ENCODE measurements around the gene ABLIM1.
A peak's percentile ranks its signal among the peaks of the same experiment; 100 is the strongest.

The ABLIM1 gene

DNA sequence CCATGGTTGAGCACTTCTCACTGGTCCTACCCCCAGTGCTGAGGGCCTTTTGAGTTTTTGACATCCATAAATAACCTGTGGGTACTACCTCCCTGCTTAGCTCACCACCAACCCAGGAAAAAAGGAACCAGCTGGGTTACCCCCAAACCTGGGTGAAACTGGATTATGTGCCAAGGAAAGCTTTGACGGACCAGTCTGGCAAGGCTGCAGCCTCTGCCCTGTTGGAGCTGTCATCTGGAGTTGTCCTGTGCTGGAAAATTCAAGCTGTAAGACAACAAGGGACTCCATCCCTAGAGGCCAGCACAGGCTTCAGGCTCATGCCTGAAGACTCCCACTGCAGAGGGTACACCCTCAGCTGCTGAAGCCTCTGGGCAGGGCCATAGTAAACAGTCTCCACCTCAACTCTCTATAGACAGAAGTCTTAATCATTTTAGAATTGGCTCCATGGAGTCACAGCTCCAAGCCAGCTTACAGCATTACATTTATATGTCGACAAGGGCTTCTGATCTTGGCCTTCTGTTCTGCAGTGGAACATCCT, 138.2 kb downstream of the ABLIM1 start:
- Histone ChIP-seq H3K36me3 (no peaks in the 10 kb centered on the region), H3K4me3 (no peak overlapping the region), H3K9me3 (no peaks in the 10 kb centered on the region), H3K27me3 (no peaks in the 10 kb centered on the region), H3K4me1 (peaks cover 0 to 33% (median 6%) of the 10 kb centered on the region in 4 donors), H3K27ac (peak overlapping the region; percentile 11 to 13)
- TF ChIP-seq, protein P1, sequence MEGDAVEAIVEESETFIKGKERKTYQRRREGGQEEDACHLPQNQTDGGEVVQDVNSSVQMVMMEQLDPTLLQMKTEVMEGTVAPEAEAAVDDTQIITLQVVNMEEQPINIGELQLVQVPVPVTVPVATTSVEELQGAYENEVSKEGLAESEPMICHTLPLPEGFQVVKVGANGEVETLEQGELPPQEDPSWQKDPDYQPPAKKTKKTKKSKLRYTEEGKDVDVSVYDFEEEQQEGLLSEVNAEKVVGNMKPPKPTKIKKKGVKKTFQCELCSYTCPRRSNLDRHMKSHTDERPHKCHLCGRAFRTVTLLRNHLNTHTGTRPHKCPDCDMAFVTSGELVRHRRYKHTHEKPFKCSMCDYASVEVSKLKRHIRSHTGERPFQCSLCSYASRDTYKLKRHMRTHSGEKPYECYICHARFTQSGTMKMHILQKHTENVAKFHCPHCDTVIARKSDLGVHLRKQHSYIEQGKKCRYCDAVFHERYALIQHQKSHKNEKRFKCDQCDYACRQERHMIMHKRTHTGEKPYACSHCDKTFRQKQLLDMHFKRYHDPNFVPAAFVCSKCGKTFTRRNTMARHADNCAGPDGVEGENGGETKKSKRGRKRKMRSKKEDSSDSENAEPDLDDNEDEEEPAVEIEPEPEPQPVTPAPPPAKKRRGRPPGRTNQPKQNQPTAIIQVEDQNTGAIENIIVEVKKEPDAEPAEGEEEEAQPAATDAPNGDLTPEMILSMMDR (IDR thresholded peaks at IDR 0.05), result no peak
- intact Hi-C loops (cut with DNase I; ENCODE audit: low total_unique reads), result no loop called here
- no peak for DNase-seq

DNA sequence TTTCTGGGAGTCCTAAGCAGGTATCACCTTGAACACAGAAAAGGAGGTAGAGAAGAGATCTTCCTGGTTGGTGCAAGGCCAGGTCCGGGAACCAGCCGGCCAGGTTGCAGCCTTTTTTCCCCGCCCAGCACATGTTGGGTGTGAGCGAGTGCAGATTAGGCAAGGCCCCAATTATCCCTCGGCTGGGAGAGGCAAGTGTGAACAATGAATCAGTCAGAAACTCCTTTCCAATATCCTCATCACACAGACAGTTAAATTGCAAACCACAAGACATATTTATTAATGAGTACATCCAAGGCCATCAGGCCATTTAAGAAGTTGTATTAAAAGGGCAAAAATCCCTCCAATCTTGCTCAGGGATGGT, 138.8 kb downstream of the ABLIM1 start:
- TF ChIP-seq, protein P1 (IDR thresholded peaks at IDR 0.05), result no peak
- Histone ChIP-seq H3K27me3 (no peaks in the 10 kb centered on the region), H3K36me3 (no peaks in the 10 kb centered on the region), H3K4me1 (peaks cover 0 to 29% (median 6%) of the 10 kb centered on the region in 4 donors), H3K27ac (no peak overlapping the region), H3K9me3 (no peaks in the 10 kb centered on the region), H3K4me3 (no peak overlapping the region)
- DNase-seq, result peak in 1 of 2 donors; percentile 55
- intact Hi-C loops (cut with DNase I; ENCODE audit: low total_unique reads), result no loop called here

- Histone ChIP-seq H3K36me3 (no peaks in the 10 kb centered on the region), H3K4me1 (peaks cover 0 to 29% (median 6%) of the 10 kb centered on the region in 4 donors), H3K27me3 (no peaks in the 10 kb centered on the region), H3K9me3 (no peaks in the 10 kb centered on the region), H3K4me3 (no peak overlapping the region), H3K27ac (no peak overlapping the region)
- intact Hi-C loops (cut with DNase I; ENCODE audit: low total_unique reads), result no loop called here
- TF ChIP-seq, protein P1 (IDR thresholded peaks at IDR 0.05), result no peak
- no peak for DNase-seq
Measured at GRCh38 chr10:114518401-114519305, 139.4 kb downstream of the ABLIM1 start.

DNA sequence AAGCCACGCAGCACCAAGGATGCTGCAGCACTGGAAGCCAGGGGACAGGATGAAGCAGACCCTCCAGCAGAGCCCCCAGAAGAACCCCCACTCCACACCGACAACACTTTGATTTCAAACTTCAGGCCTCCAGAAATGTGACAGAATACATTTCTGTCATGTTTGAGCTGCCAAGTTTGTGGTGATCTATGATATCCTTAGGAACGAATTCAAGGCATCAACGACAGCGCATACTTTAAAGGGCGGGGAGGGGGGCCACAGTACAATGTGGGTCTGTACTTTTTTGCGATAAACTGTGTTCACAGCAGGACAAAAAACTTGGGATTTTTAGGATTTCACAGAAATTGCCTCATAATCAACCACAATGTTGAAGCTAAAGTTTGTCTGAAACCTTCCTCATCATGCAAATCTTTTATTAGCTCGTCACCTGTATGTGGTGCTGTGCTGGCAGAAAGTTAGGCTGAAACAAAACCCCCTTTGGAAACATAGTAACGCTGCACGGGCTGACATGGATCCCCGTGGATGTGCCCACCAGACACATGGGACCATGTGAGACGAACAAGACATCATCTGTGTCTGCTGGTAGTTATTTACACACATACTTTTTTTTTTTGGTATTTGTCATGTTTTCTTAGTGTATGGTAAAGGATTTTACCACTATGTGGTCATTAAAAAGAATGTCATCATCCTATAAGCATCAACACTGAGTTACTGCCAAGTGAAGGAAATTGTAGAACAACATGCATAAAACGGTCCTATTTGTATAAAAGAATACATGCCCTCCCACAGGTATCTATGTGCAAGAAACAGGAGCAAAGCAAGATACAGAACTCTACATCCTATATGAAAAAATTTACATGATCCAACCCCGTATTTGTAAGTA, 140.5 kb downstream of the ABLIM1 start:
- peaks cover 0 to 29% (median 6%) of the 10 kb centered on the region in 4 donors for H3K4me1 ChIP-seq
- no peak overlapping the region for H3K27ac ChIP-seq
- no peaks in the 10 kb centered on the region for H3K27me3 ChIP-seq
- no peaks in the 10 kb centered on the region for H3K9me3 ChIP-seq
- H3K36me3 ChIP-seq, result no peaks in the 10 kb centered on the region
- intact Hi-C loops (cut with DNase I; ENCODE audit: low total_unique reads), result no loop called here
- no peak overlapping the region for H3K4me3 ChIP-seq
- DNase-seq, result no peak
- TF ChIP-seq, protein P1 (IDR thresholded peaks at IDR 0.05), result no peak

GRCh38 chr10:114516356-114516755, 141.7 kb downstream of the ABLIM1 start:
- H3K4me1 ChIP-seq, result peaks cover 0 to 19% (median 6%) of the 10 kb centered on the region in 4 donors
- intact Hi-C loops (cut with DNase I; ENCODE audit: low total_unique reads), result no loop called here
- H3K36me3 ChIP-seq, result no peaks in the 10 kb centered on the region
- H3K9me3 ChIP-seq, result no peaks in the 10 kb centered on the region
- TF ChIP-seq, protein P1 (IDR thresholded peaks at IDR 0.05), result no peak
- no peaks in the 10 kb centered on the region for H3K27me3 ChIP-seq
- no peak overlapping the region for H3K27ac ChIP-seq
- DNase-seq, result no peak
- no peak overlapping the region for H3K4me3 ChIP-seq

Measured in tibial artery (tissue), 4 donors.